Breast epithelium (tissue), 3 donors: ENCODE results near the gene POU4F1.

Source experiments
- POLR2A ChIP-seq: fragments of 450-650 bp; IDR thresholded peaks from one replicate; pipeline ENCODE4 v1.6.1; 2016; ENCODE audit warnings: antibody characterized with exemption, mild to moderate bottlenecking, moderate library complexity
- POLR2AphosphoS5 ChIP-seq, 3 donors: sonication (generic); formaldehyde crosslinking; IDR thresholded peaks; one replicate each; pipeline ENCODE4 v1.6.1; 2017; ENCODE audit warnings: antibody characterized with exemption in 3 of 3
- TF ChIP-seq, protein P1 (sequence below), 3 donors: fragments of 450-650 bp; IDR thresholded peaks; one replicate each; pipeline ENCODE4 v1.5.1; 2016 to 2017; ENCODE audit warnings: antibody characterized with exemption in 3 of 3, mild to moderate bottlenecking in 3 of 3, moderate library complexity in 3 of 3

- TF ChIP-seq, protein P1, sequence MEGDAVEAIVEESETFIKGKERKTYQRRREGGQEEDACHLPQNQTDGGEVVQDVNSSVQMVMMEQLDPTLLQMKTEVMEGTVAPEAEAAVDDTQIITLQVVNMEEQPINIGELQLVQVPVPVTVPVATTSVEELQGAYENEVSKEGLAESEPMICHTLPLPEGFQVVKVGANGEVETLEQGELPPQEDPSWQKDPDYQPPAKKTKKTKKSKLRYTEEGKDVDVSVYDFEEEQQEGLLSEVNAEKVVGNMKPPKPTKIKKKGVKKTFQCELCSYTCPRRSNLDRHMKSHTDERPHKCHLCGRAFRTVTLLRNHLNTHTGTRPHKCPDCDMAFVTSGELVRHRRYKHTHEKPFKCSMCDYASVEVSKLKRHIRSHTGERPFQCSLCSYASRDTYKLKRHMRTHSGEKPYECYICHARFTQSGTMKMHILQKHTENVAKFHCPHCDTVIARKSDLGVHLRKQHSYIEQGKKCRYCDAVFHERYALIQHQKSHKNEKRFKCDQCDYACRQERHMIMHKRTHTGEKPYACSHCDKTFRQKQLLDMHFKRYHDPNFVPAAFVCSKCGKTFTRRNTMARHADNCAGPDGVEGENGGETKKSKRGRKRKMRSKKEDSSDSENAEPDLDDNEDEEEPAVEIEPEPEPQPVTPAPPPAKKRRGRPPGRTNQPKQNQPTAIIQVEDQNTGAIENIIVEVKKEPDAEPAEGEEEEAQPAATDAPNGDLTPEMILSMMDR (IDR thresholded peaks at IDR 0.05), result no peak
- TF ChIP-seq POLR2AphosphoS5 (IDR thresholded peaks at IDR 0.05), result no peak
- no peak for TF ChIP-seq POLR2A
Measured at GRCh38 chr13:78618411-78618810, 15.1 kb upstream of the POU4F1 start.
